ENCODE data around the gene MYO10. TPM values are rescaled to one million over a fixed set of nuclear protein-coding genes. Genes with fewer than 3 reads are reported as not detected.

The MYO10 gene
- total and polyA plus RNA-seq, 2 donors (not counting 3 experiments of a cell fraction or from before 2014, with no cell fraction given): 36.0 to 148 TPM

- CTCF ChIA-PET: interaction anchor here (1.6 kb wide), 1 partner anchor 17 kb away, joined by 9 read pairs; no protein-coding TSS in a partner anchor
- H3K79me2 ChIP-seq (ENCODE audit: control insufficient read depth, insufficient read depth, low read length): peaks cover 2% of the 10 kb centered on the region
- peaks cover 29 to 41% of the 10 kb centered on the region in 2 experiments for H3K36me3 ChIP-seq (ENCODE audit: control insufficient read depth in 2 of 2, extremely low read depth in 1 of 2, insufficient read depth in 2 of 2, low read length in 2 of 2)
- intact Hi-C loops (cut with micrococcal nuclease): no loop called here
- peaks cover 5% of the 10 kb centered on the region for H3K4me1 ChIP-seq (ENCODE audit: control insufficient read depth, extremely low read depth, insufficient read depth, low read length)
- H3K9ac ChIP-seq (replicated peaks; ENCODE audit: extremely low read depth, insufficient read depth, low read length): no peak overlapping the region
- H3K27ac ChIP-seq (ENCODE audit: insufficient read depth, low read depth, low read length): no peak overlapping the region
- H3K9me1 ChIP-seq (replicated peaks; ENCODE audit: control insufficient read depth, extremely low read depth, insufficient read depth, low read length): no peaks in the 10 kb centered on the region
- BruUV-seq (replicated peaks): no TSS peak
- dilution Hi-C loops (cut with MboI; ENCODE audit: extremely low pct_ligation_motif_present, low sequenced_read_pairs): no loop called here
- DNase-seq (ENCODE audit: low read depth, low spot score) (no peak), FAIRE-seq (no peak)
- H2AFZ ChIP-seq (ENCODE audit: low read depth, low read length): no peak overlapping the region
- H3K4me3 ChIP-seq (replicated peaks in 1 of 3; ENCODE audit: insufficient read depth in 1 of 3, low read depth in 1 of 3, low read length in 3 of 3): no peak overlapping the region
- no peaks in the 10 kb centered on the region for H3K9me3 ChIP-seq (replicated peaks; ENCODE audit: control insufficient read depth, insufficient read depth, low read length)
- no peaks in the 10 kb centered on the region for H4K20me1 ChIP-seq (replicated peaks; ENCODE audit: control insufficient read depth, extremely low read depth, insufficient read depth, low read length)
- POLR2A ChIA-PET: interaction anchor here (0.7 kb wide), 1 partner anchor 160 kb away, joined by 3 read pairs; no protein-coding TSS in a partner anchor
- TF ChIP-seq EZH2 (IDR thresholded peaks at IDR 0.05; ENCODE audit: borderline replicate concordance, low read depth, low read length, severe bottlenecking): no peak
- TF ChIP-seq GATA2 (IDR thresholded peaks at IDR 0.05; ENCODE audit: insufficient read depth, insufficient read length, low read depth, low read length): no peak
- TF ChIP-seq, protein P1, sequence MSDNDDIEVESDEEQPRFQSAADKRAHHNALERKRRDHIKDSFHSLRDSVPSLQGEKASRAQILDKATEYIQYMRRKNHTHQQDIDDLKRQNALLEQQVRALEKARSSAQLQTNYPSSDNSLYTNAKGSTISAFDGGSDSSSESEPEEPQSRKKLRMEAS (IDR thresholded peaks at IDR 0.05; ENCODE audit: insufficient read depth, insufficient read length): no peak
- TF ChIP-seq JUN (IDR thresholded peaks at IDR 0.05; ENCODE audit: borderline replicate concordance, insufficient read depth, insufficient read length, low read depth): no peak
- TF ChIP-seq FOS (IDR thresholded peaks at IDR 0.05; ENCODE audit: borderline replicate concordance, insufficient read depth, low read length): no peak
- no peak for TF ChIP-seq MYC (IDR thresholded peaks at IDR 0.05; ENCODE audit: low read depth, low read length)
- no peak for TF ChIP-seq POLR2AphosphoS5 (IDR thresholded peaks at IDR 0.05; ENCODE audit: insufficient read depth, low read depth, low read length)
- no peak for TF ChIP-seq CTCF (IDR thresholded peaks at IDR 0.05; ENCODE audit: extremely low read depth in 1 of 2, insufficient read depth in 1 of 2, low read depth in 1 of 2, low read length in 2 of 2)
- TF ChIP-seq POLR2A (IDR thresholded peaks at IDR 0.05; ENCODE audit: low read depth, low read length): no peak
- no peaks in the 10 kb centered on the region for H3K27me3 ChIP-seq (ENCODE audit: control insufficient read depth in 2 of 2, insufficient read depth in 2 of 2, low read length in 2 of 2)
- H3K4me2 ChIP-seq (ENCODE audit: insufficient read depth, low read length): no peak overlapping the region
These were observed 262.6 kb downstream of the MYO10 start for GRCh38 chr5:16673241-16674201.
